Cerebellar nuclear complex (tissue), 1 donor: ENCODE results near the gene NEU4.
"Not testable (repeated sequence)": the region's sequence is repeated elsewhere in the genome, so short reads cannot be mapped to it uniquely, and the experiment has no call there.

Experiments used
- DNase-seq, 2 experiments: peaks; one replicate each; lab custom pipeline; 2025; lab: John Stamatoyannopoulos, UW

Gene NEU4

GRCh38 chr2:241775223-241776177 is 33.5 kb upstream of the NEU4 start:
- no peak for DNase-seq

GRCh38 chr2:241776336-241777169 is 32.4 kb upstream of the NEU4 start, which contains the start of gene GAL3ST2:
Gene GAL3ST2, plus strand, starts transcription at chr2:241776822. Its CDS starts 134 bp downstream, at chr2:241776956.
- DNase-seq = no peak

- no peak for DNase-seq
These were observed 31.8 kb upstream of the NEU4 start for GRCh38 chr2:241777170-241777685.

GRCh38 chr2:241777686-241778627 is 31.0 kb upstream of the NEU4 start:
- DNase-seq = no peak

- DNase-seq = no peak
These were observed 27.9 kb upstream of the NEU4 start for GRCh38 chr2:241780939-241781569.

GRCh38 chr2:241782053-241782452 is 26.9 kb upstream of the NEU4 start:
- DNase-seq = not testable (repeated sequence)

GRCh38 chr2:241788135-241788534 is 20.9 kb upstream of the NEU4 start:
- no peak for DNase-seq

- no peak for DNase-seq
These were observed 20.4 kb upstream of the NEU4 start for GRCh38 chr2:241788572-241788971.

- not testable (repeated sequence) for DNase-seq
These were observed 17.6 kb upstream of the NEU4 start for GRCh38 chr2:241791385-241791784.

GRCh38 chr2:241793385-241793784 is 15.6 kb upstream of the NEU4 start:
- DNase-seq = no peak

GRCh38 chr2:241794250-241794823 is 14.7 kb upstream of the NEU4 start:
- no peak for DNase-seq

- DNase-seq = no peak
These were observed 13.7 kb upstream of the NEU4 start for GRCh38 chr2:241795021-241795999.

- DNase-seq = no peak
These were observed 12.8 kb upstream of the NEU4 start for GRCh38 chr2:241796209-241796608.

GRCh38 chr2:241796610-241797138 is 12.3 kb upstream of the NEU4 start:
- no peak for DNase-seq

- DNase-seq = no peak
These were observed 11.4 kb upstream of the NEU4 start for GRCh38 chr2:241797441-241798080.

GRCh38 chr2:241798081-241798630 is 10.8 kb upstream of the NEU4 start:
- DNase-seq = no peak

GRCh38 chr2:241798631-241799521 is 10.1 kb upstream of the NEU4 start:
- no peak for DNase-seq
